Activated T-cell treated with anti-CD3 and anti-CD28 coated beads for 24 hours (primary cell): Measurements from ENCODE around the gene SAG.
A peak's percentile ranks its signal among the peaks of the same experiment; 100 is the strongest.
"Not testable (repeated sequence)": the region's sequence is repeated elsewhere in the genome, so short reads cannot be mapped to it uniquely, and the experiment has no call there.

Source experiments
- DNase-seq: peaks from one replicate; pipeline ENCODE4 v3.0.0-alpha.2; 2020; ENCODE audit warnings: low read depth

SAG gene

DNA sequence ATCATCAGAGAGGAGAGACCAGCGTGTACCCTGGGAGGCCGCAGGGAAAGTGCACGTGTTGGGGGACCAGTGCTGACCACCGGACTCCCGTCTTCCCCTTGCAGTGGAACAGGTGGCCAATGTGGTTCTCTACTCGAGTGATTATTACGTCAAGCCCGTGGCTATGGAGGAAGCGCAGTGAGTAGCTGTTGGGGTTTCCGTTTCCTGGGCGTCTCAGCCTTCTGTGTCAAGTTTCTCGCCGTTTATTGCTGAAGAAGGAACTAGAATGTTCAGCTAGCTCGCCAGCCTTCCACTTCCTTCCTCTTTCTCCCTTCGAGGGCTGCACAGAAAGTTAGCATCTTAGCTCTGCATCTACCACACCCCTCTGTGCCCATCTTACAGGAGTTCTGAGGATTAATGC is 23.9 kb downstream of the SAG start:
- DNase-seq = peak; percentile 64

DNA sequence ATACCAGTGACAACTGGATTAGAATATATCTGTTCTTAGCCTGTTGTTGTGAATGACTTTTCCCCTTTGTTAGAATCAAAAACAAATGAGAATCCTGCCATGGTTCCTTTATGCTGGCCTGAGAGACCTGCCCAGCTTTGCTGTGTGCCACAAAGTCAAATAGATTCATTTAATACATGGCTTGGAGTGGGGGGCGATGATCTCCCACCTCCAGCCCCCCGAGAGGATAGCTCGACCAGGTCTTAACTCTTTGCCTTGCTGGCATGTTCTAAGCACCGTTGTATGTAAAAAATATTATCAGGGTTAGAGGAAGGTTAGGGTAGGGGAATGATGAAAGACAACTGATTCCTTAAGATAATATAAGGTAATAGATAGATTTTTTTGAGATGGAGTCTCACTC is 24.5 kb downstream of the SAG start:
- DNase-seq = no peak

DNA sequence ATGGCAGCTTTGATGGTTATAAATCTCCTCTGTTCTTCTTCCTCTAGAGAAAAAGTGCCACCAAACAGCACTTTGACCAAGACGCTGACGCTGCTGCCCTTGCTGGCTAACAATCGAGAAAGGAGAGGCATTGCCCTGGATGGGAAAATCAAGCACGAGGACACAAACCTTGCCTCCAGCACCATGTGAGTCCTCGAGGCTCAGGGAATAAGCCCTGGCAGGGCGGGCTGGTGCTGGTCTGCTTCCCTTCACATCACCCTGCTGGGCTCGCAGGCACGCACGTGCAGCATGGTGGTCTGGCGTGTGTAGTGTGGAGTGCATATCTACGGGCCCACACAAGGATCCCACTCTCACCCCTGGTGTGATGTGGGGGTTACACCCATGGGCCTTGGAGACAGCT is 27.3 kb downstream of the SAG start:
- DNase-seq = no peak

DNA sequence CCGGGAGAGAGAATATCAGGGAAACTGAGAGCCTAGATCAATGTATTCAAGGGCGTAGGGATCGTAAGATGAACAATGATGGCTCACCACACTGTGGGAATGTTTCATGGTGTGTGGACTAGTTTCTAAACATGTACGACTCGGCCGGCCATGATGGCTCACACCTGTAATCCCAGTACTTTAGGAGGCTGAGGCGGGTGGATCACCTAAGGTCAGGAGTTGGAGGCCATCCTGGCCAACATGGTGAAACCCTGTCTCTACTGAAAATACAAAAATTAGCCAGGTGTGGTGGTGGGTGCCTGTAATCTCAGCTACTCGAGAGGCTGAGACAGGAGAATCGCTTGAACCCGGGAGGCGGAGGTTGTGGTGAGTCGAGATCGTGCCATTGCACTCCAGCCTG is 28.5 kb downstream of the SAG start:
- not testable (repeated sequence) for DNase-seq

DNA sequence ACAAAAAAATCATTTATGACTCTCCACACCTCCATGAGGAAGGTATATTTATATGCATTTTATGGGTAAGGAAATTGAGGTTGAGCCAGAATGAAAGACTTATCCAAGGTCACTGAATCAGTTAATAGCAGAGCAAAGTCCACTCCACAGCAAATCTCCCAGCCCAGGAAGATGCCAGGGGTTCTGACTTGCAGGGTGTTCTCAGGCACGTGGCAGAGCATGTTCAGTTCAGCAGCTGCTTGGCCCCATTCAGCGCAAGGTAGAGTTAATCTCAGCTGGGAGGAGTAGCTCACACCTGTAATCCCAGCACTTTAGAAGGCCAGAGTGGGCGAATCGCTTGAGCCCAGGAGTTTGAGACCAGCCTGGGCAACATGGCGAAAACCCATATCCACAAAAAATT is 28.9 kb downstream of the SAG start:
- no peak for DNase-seq

DNA sequence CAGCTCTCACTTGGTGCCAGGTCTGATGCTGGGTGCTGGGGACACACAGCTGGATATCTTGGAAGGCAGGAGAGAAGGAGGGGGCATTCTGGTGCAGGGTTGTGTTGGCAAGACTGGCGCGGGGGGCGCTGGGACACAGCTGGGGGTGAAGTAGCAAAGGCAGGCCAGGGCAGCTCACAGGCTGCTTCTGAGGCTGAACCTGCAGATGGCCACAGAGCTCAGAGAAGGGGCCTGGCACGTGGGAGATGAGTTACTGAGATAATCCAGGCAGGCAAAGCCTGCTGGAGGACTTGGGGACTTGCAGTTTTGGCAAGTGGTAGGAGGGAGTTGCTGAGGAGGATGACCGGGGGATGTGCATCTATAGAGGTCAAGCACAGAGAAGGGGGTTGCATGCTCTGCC is 30.4 kb downstream of the SAG start:
- no peak for DNase-seq

DNA sequence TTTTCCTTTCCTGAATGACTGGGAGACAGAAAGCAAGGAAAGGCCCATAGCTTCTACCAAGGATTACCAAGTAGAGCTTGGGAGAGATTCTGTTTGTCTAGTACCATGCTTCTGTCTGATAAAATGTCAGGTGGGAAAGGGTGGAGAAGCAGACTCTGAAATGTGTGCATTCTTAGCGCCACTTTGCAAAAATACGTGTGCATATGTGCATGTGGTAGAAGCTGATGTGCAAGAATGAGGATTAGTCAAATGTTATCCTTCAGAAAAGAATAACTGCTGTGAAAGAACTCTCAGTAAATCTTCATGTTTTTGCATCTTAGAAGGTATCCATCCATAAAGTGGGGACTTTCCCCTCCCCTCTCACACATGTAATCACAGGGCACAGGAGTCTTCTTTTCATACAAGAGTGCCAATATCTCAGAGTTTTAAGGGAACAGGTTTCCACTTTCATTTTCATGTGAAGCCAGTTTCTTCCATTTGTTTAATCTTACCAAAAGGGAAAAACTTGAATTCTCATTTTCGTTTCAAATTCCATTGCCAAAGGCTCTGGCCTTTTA is 31.3 kb downstream of the SAG start:
- DNase-seq = no peak

DNA sequence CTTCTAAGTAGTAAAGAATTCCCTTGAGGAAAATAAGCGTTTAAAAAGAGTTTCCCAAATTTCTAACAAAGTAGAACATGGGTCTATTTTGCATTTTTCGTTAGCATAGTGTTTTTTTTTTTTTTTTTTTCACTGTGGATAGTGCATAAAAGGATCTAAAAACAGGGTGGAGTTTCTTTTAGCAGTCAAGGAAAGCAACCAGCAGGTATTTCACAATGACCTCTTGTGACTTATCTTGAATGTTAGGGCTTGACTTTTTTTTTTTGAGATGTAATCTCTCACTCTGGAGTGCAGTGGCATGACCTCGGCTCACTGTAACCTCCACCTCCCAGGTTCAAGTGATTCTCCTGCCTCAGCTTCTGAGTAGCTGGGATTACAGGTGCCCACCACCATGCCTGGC is 31.8 kb downstream of the SAG start:
- no peak for DNase-seq

DNA sequence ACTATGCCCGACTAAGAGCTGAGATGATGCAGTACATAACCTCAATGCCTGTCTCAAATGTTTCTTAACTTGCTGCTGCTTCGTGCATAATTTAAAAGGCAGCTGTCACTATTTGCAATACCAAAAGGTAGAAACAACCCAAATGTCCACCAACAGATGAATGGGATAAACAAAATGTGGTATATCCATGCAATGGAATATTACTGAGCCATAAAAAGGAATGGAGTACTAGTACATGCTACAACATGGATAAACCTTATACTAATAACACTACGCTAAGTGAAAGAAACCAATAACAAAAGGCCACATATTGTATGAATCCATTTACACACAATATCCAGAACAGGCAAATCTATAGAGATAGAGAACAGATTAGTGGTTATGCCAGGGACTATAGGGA is 33.7 kb downstream of the SAG start:
- DNase-seq = no peak

DNA sequence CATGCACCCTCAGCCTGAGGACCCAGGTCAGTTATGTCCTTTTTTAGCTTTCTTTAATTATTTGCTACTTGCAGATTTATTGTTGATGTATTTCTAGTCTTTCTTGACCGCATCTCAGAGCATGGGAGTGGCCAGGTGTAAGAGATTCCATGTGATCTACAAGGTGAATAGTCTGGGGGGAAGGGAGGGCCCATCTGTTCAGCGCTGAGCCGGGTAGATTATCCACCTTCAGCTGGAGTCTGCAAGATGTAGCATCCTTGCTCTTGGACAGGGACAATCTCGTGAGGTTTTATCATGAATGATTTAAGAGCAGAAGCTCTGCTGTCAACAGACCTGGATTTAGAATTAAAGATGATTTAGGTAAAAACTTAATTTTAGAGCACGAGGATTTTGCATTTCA is 34.7 kb downstream of the SAG start:
- DNase-seq = no peak

DNA sequence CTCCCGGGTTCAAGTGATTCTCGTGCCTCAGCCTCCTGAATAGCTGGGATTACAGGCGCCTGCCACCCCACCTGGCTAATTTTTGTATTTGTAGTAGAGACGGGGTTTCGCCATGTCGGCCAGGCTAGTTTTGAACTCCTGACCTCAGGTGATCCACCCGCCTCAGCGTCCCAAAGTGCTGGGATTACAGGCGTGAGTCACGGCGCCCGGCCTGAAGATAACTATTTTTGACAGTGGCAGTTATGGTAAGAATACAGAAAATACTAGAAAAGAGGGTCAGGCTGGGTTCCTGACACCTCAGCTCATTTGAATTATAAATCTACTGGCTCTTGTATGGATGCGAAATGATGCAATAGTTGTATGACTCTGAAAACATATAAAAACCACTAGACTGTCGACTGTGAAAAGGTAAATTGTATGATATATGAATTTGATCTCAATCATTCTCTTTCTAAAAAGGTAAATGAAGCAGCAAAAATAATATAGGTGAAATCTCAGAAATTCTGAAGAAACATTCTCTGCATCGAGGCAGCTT is 35.6 kb downstream of the SAG start:
- DNase-seq = no peak

DNA sequence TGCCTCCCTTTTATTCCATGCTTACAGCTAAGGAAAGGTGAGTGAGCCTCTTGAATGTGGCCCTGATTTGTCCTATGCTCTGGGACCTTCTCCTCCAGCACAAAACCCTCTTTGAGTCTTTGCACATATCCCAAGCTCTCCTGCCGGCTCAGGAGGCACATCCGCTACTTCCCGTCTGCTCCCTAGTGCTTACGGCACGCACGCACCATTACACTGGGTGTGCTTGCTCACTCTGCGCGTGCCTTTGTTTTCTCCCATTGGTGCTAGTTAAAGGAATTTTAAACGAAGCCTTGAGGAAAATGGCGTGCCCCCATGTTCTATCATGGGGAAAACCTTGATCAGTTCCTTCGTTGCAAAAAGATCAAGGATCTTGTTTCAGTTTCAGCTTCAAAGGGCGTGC is 38.8 kb downstream of the SAG start:
- DNase-seq = no peak

DNA sequence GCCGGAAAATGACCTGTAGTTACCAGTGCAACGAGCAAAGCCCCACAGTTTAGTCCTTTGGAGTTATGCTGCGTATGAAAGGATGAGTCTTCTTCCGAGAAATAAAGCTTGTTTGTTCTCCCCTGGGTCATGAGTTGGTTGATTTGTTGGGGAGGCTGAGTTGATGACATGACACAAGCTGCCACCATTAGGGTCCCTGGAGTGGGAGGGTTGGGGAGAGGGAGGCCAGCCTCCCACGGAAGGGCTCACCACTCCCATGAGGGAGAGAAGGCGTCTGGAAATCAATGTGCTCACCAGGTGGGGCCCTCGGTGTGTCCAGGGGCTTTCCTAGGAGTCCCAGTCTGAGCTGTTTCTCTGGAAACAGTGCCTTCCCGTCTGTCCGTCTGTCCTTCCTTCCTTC is 39.3 kb downstream of the SAG start:
- no peak for DNase-seq

DNA sequence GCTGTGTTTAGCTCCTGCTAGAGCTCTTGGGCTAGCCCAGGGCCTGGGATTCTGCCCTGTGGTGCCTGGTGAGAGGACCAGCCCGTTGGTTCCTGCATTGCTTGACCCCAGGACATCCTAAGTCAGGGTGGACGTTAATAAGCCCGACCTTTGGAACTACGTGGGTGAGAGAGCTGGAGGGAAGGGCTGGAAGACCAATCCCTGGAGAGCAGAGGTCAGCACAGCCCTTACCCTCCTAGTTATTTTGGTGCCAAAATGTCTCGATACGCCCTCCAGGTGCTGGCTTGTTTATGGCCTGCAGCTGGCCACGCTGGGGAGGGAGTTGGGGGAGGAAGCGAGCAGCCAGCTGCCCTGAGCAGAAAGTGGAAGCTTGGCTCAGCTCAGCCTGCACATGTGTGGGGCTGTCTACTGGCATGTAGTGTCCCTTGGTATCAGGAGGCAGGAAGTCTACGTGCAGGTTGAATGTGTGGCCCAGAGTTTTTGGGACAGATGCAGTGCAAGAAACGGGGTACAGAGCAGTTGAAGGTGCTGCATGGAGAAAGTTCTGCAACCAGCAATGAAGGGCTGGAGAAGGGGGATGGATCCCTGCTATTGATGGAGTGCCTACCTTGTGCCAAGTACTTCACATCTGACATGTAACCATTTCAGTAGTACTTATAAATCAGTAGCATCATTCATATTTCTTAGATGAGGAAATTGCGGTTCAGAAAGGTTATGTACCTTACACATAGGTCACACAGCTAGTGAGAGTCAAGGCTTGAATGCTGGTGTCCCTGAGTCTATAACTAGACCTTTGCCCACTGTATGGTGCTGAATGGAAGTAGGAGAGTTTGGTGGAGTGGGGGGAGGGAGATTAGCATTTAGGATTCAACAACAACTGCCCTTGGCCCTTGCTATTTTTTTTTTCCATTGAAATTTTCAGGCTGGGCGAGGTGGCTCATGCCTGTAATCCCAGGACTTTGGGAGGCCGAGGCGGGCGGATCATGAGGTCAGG is 41.7 kb downstream of the SAG start:
- no peak for DNase-seq

DNA sequence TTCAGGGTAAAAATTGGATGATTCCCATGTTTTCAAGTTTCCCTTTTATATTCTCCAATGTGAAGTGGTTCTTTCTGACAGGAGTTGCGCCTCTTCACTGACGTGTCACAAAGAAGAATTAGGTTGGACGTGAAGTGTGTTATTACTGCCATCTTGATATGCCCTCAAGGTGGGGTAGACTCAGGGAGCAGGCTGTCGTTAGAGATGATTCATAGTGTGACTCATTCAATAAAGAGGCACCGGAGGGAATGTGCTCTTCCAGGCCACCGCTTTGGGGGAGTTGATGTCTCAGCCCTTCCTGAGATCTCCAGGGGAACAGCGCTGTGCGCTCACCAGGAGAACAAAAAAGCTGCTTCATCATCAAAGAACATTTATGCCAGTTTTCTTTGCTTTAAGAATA is 43.1 kb downstream of the SAG start:
- DNase-seq = peak; percentile 26

DNA sequence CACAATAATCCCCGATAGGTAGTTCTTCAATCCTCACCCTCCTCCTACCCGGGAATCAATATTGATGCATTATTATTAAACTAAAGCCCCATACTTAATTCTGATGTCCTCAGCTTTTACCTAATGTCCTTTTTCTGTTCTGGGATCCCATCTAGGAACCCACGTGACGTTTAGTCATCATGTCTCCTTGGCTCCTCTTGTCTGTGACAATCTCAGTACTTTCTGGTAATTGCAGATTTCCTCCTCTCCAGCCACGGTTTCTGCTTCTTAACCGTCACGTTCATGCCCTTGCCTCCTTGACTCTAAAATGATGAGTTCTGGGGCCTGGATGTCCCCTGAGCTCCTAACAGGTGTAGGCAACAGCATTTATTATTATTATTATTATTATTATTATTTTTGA is 43.8 kb downstream of the SAG start:
- DNase-seq = no peak

DNA sequence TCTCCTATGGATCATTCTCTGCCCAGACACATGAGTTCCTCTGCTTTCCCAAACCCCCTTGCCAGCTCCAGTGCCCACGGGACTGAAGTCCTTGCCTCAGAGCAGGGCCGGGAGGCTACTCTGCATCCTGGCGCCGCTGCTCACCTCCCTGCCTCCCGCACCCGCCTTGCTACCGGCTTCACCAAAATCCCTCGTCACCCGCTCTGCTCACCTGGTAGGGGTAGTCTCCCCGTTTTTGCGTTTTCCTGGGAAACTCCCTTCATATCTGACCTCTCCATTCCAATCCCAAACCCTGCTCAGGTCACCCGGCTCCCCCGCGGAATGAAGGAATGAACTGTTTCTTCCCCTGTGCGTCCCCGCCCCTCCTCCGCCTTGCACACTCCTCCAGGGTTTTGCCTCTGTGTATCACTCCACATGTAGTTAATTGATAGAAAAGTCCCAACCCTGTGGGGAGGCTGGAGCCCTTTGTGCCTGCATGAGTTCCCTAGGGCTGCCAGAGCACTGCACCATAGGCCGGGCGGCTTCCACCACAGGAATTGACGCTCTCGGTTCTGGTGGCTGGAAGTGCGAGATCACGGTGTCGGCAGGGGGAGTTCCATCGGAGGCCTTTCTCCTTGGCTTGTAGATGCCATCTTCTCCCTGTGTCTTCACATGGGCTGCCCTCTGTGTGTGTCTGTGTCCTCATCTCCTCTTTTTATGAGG is 44.7 kb downstream of the SAG start:
- DNase-seq = no peak

DNA sequence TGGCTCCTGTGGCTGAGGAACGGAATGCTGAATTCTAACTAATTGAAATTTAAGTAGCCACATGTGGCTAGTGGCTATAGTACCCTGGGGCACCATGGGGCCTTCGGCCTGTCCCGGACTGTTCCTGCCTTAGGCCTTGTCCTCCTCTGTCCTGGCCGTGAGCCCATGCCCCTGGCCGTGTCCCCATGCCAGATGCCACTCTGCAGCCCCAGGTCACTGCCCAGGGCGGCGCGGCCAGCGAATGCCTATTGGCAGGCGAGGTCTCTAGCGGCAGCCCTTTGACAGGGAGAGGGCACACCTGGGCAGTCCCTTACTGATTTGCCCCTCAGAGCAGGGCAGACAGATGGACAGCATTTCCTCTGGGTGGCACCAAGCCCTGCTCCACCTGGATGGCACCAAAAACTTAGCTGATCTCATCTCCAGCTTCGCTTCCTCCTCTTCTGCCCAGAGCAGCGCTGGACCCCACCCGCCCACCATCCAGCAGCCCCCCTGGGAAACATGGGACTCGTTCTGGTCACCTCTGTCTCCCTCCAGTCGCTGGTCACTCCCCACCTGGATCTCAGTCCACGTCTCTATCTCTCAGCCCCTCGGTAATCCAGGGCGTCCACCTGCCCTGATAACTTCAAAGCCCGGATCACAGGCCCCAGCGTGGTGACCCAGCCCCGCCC is 45.6 kb downstream of the SAG start:
- DNase-seq = no peak

DNA sequence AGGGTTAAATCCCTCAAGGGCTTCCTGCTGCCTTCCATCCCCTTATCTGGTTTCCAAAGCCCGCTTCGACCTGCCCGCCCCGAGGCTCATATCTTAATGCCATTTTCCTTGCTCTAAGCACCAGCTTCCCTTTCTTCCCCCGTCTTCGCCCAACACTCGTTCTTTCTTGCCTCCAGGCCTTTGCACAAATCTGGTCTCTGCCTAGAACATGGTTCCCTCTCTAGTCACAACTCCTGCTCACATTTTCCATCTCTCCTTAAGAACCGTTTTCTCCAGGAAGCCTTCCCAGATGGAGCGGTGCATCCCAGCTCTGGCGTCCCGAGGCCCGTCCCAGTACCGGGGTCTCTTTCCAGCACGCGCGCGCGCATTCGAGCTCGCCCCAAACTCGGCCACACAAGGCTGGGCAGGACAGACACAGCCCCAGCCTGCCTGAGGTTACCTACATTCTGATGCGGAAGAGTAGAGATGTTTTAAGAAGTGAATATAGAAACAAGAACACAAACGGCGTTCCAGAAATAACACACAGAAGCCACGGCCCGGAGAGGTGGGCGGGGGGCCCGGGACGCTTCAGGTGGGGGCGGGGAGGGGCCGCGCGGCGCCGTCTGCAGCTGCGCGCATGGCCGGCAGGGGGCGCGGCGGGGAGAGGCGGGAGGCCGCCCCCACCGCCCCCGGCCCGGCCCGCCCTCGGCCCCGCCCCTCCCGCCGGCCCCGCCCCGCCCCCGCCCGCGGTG is 46.3 kb downstream of the SAG start, which contains the start of gene DGKD:
DGKD (plus strand) TSS at position 726 of the 731 bp plus-strand sequence. CDS start 25 bp downstream, outside the sequence.
- peak; percentile 72 for DNase-seq

DNA sequence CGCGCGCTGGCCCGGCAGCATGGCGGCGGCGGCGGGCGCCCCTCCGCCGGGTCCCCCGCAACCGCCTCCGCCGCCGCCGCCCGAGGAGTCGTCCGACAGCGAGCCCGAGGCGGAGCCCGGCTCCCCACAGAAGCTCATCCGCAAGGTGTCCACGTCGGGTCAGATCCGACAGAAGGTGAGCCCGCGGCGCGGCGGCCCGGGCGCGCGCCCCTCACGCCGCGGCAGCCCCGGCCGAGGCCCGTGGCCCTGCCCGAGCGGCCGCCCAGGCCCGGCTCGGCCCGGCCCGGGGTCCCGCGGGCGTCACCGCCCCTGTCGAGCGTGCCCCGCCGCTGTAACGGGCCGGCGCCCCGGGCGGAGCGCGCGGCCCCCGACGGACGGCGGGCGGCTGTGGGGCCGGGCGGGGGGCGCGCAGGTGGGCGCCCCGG is 46.9 kb downstream of the SAG start:
- no peak for DNase-seq

DNA sequence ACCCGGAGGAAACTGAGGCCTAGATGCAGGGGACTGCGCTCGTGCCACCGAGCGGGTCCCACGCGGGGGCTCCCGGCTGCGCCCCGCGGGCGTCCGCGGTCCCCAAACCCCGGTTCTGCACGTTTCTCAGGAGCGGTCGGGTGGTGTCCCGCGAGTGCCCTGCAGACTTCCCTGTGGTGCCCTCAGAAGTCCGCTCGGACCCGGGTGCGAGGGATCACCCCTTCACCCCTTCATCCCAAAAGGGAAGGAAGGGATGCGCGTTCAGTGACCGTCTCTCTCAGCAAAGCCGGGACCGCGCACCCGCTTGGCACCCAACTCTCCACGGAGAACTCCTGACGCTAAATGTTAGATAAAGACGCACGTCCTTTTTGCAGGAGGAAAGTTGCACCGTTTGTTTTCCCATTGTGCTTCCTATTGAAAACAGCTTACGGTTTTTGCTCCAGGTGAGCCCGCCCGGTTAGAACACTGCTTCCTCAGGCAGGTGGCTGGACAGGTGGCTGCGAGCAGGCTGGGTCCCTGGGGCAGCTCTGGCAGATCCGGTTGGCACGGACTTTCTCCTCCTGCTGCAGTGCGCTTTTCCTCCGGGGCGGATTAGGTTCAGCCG is 47.5 kb downstream of the SAG start:
- DNase-seq = no peak
